DND-41 (cell line): ENCODE data around the gene UBL3.

ENCODE experiments used
- ATAC-seq: fragments of 200-7000 bp; cut with Tn5 transposase; 3 replicates; pipeline ENCODE4 v1.9.1; 2021; ENCODE audit warnings: low read depth; ENCODE audit not compliant: insufficient read depth
- DNase-seq: peaks from one replicate; pipeline ENCODE4 v3.0.0-alpha.2; 2020
- H2AFZ ChIP-seq: 2 replicates; pipeline ENCODE4 v1.6.0; 2012; ENCODE audit warnings: low read depth, low read length
- H3K27ac ChIP-seq: 2 replicates; pipeline ENCODE4 v1.5.1; 2012; ENCODE audit warnings: low read length, inconsistent platforms
- H3K27me3 ChIP-seq: fragments of 200-600 bp; sonication (generic); 2 replicates; pipeline ENCODE4 v1.6.0; 2012; ENCODE audit warnings: low read length, mild to moderate bottlenecking, inconsistent platforms; ENCODE audit not compliant: insufficient read depth, poor library complexity
- H3K36me3 ChIP-seq: 2 replicates; pipeline ENCODE4 v1.5.1; 2012; ENCODE audit warnings: low read length, inconsistent platforms; ENCODE audit not compliant: insufficient read depth
- H3K4me1 ChIP-seq: 2 replicates; pipeline ENCODE4 v1.5.1; 2012; ENCODE audit warnings: mild to moderate bottlenecking, low read length; ENCODE audit not compliant: insufficient read depth
- H3K4me2 ChIP-seq: 2 replicates; pipeline ENCODE4 v1.6.0; 2012; ENCODE audit warnings: mild to moderate bottlenecking, moderate library complexity, low read length, inconsistent platforms; ENCODE audit not compliant: insufficient read depth
- H3K4me3 ChIP-seq, 2 experiments: fragments of 200-600 bp in 1 of 2; shearing (Covaris generic) in 1 of 2; 2 replicates each; pipeline ENCODE4 v1.5.1; 2012 to 2016; ENCODE audit warnings: inconsistent platforms in 2 of 2, low read length in 2 of 2, mild to moderate bottlenecking in 2 of 2, low read depth in 1 of 2, moderate library complexity in 1 of 2
- H3K79me2 ChIP-seq: 2 replicates; pipeline ENCODE4 v1.6.0; 2012; ENCODE audit warnings: low read length, inconsistent platforms; ENCODE audit not compliant: insufficient read depth
- H3K9ac ChIP-seq: 2 replicates; pipeline ENCODE4 v1.6.0; 2012; ENCODE audit warnings: low read depth, mild to moderate bottlenecking, inconsistent platforms, low read length, moderate library complexity
- H3K9me3 ChIP-seq: 2 replicates; pipeline ENCODE4 v1.5.1; 2012; ENCODE audit warnings: low read length, moderate library complexity, mild to moderate bottlenecking, inconsistent platforms; ENCODE audit not compliant: insufficient read depth, severe bottlenecking
- H4K20me1 ChIP-seq: 2 replicates; pipeline ENCODE4 v1.6.0; 2012; ENCODE audit warnings: low read length; ENCODE audit not compliant: insufficient read depth
- EZH2 ChIP-seq: IDR thresholded peaks from 3 replicates; pipeline ENCODE4 v1.6.1; 2012; ENCODE audit warnings: borderline replicate concordance, low read depth, mild to moderate bottlenecking, moderate library complexity, low read length, inconsistent platforms; ENCODE audit not compliant: severe bottlenecking
- TF ChIP-seq, protein P1 (sequence below): IDR thresholded peaks from 2 replicates; pipeline ENCODE4 v1.5.1; 2012; ENCODE audit warnings: borderline replicate concordance, low read length, moderate library complexity, mild to moderate bottlenecking; ENCODE audit not compliant: poor library complexity, severe bottlenecking; ENCODE audit errors: extremely low read depth

Gene UBL3

DNA sequence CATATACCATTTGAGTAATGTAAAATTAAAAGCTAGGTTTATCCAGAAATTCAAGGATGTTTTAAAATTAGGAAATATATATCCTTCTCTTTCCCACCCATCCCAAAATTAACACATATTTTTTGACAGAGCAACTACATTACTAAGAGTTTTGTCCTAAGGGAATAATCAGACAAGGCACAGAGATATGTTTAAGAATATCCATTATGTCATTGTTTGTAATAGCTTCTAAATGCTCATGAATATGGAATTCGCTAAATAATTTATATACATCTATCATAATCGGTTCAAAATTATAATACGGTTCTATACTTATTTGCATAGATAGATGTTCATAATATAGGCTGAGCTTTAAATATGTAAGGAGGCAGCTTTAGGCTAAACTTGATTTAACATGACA is 9.8 kb downstream of the UBL3 start:
- Histone ChIP-seq H3K79me2 (peaks cover 4% of the 10 kb centered on the region), H3K9ac (no peak overlapping the region), H3K36me3 (no peaks in the 10 kb centered on the region), H4K20me1 (peaks cover 3% of the 10 kb centered on the region; the same call in 1 of the 2 replicates), H2AFZ (no peak overlapping the region), H3K27me3 (no peaks in the 10 kb centered on the region), H3K4me1 (no peaks in the 10 kb centered on the region; the same call in 1 of the 2 replicates), H3K4me2 (no peak overlapping the region), H3K9me3 (no peaks in the 10 kb centered on the region), H3K27ac (no peak overlapping the region), H3K4me3 (no peak overlapping the region)
- DNase-seq (no peak), ATAC-seq (no peak)
- TF ChIP-seq EZH2: no peak
- TF ChIP-seq, protein P1, sequence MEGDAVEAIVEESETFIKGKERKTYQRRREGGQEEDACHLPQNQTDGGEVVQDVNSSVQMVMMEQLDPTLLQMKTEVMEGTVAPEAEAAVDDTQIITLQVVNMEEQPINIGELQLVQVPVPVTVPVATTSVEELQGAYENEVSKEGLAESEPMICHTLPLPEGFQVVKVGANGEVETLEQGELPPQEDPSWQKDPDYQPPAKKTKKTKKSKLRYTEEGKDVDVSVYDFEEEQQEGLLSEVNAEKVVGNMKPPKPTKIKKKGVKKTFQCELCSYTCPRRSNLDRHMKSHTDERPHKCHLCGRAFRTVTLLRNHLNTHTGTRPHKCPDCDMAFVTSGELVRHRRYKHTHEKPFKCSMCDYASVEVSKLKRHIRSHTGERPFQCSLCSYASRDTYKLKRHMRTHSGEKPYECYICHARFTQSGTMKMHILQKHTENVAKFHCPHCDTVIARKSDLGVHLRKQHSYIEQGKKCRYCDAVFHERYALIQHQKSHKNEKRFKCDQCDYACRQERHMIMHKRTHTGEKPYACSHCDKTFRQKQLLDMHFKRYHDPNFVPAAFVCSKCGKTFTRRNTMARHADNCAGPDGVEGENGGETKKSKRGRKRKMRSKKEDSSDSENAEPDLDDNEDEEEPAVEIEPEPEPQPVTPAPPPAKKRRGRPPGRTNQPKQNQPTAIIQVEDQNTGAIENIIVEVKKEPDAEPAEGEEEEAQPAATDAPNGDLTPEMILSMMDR: no peak

DNA sequence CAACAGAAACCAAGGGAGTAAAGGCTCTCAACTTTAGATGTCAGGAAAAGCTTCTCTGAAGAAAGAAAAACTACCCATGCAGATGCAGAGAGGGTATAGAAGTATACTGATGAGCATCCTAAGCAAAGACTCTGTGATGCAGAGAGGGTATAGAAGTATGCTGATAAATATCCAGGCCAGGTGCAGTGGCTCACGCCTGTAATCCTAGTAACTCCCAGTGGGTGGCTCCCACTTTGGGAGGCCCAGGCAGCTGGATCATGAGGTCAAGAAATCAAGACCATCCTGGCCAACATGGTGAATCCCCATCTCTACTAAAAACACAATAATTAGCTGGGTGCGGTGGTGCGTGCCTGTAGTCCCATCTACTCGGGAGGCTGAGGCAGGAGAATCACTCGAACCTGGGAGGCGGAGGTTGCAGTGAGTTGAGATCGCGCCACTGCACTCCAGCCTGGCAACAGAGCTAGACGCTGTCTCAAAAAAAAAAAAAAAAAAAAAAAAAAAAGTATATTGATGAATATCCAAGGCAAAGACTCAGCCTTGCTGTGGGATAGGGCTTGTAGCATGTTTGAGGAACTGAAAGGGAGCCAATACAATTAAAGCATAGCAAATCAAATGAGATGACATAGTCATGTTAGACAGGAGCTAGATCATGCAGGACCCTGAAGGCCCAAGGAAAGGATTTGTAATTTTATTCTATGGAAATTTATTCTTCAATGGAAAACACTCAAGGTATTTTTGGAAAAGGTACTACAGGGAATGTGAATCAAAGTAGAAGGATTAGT is 14.9 kb downstream of the UBL3 start:
- Histone ChIP-seq H3K9ac (no peak overlapping the region), H4K20me1 (peaks cover 3% of the 10 kb centered on the region; the same call in 1 of the 2 replicates), H3K79me2 (peaks cover 4% of the 10 kb centered on the region), H3K27me3 (no peaks in the 10 kb centered on the region), H3K4me3 (no peak overlapping the region), H3K36me3 (no peaks in the 10 kb centered on the region), H2AFZ (no peak overlapping the region), H3K27ac (no peak overlapping the region), H3K9me3 (no peaks in the 10 kb centered on the region), H3K4me1 (no peaks in the 10 kb centered on the region), H3K4me2 (no peak overlapping the region)
- TF ChIP-seq, protein P1: no peak
- no peak for TF ChIP-seq EZH2
- DNase-seq (no peak), ATAC-seq (no peak)

DNA sequence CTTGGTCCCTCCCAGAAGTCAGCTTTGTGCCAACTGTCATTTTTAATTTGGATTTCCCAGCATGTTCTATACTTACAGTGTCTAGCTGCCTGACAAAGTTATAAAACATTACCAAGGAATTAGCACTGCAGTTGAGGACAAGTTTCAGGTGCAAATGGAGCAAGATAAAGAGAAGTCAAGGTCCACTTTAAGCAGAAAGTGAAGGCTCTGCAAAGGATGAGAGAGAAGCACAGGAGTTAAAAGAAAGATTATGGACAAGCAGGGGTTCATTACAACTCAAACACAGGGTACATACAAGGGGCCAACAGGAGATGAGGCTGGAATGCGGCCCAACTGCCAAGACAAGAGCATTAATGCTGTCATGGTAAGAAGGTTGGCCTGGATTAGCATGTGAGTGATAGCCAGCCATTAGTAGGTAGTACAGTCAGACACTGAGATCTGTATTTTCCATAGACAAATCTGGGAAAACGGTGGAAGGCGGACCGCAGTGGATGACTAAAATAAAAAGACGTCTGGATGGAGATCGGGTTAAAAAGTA is 17.6 kb downstream of the UBL3 start:
- Histone ChIP-seq H3K27me3 (no peaks in the 10 kb centered on the region), H2AFZ (no peak overlapping the region), H4K20me1 (peaks cover 3% of the 10 kb centered on the region; the same call in 1 of the 2 replicates), H3K4me3 (no peak overlapping the region), H3K27ac (no peak overlapping the region), H3K4me2 (no peak overlapping the region), H3K36me3 (no peaks in the 10 kb centered on the region), H3K4me1 (no peaks in the 10 kb centered on the region), H3K79me2 (no peaks in the 10 kb centered on the region; the same call in 1 of the 2 replicates), H3K9me3 (no peaks in the 10 kb centered on the region), H3K9ac (no peak overlapping the region)
- TF ChIP-seq, protein P1: no peak
- TF ChIP-seq EZH2: no peak
- ATAC-seq (no peak), DNase-seq (no peak)
